ENCODE data around the gene ENDOU.

- TF ChIP-seq CTCF (IDR thresholded peaks at IDR 0.05) (no peak), POLR2A (IDR thresholded peaks at IDR 0.05) (no peak)
These were observed 23.6 kb upstream of the ENDOU start for GRCh38 chr12:47748899-47749298.

All from stomach (tissue), 4 donors.